ENCODE data around the gene RXRB. TPM values are rescaled to one million over a fixed set of nuclear protein-coding genes. Genes with fewer than 3 reads are reported as not detected.

Gene RXRB
- total and polyA plus RNA-seq, 8 donors: 35.4 to 76.2 (median 61.9) TPM

DNA sequence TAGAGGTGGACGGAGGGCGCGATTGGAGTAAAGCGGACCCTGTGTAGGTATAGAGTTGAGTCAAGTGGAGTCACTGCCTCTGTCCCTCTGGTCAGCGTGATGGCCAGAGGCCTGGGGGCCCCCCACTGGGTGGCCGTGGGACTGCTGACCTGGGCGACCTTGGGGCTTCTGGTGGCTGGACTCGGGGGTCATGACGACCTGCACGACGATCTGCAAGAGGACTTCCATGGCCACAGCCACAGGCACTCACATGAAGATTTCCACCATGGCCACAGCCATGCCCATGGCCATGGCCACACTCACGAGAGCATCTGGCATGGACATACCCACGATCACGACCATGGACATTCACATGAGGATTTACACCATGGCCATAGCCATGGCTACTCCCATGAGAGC lies 681 bp upstream of the RXRB start:
- Histone ChIP-seq H3K36me3 (peaks cover 0 to 41% of the 10 kb centered on the region in 2 donors), H3K4me1 (peaks cover 42 to 72% of the 10 kb centered on the region in 2 donors), H3K9me3 (no peaks in the 10 kb centered on the region), H3K4me3 (peak overlapping the region; percentile 96), H3K27ac (peak overlapping the region; percentile 95), H3K27me3 (no peaks in the 10 kb centered on the region)
- DNase-seq: no peak
- TF ChIP-seq CTCF (IDR thresholded peaks at IDR 0.05): no peak
- intact Hi-C loops (cut with DNase I): no loop called here
- no peak for ATAC-seq

DNA sequence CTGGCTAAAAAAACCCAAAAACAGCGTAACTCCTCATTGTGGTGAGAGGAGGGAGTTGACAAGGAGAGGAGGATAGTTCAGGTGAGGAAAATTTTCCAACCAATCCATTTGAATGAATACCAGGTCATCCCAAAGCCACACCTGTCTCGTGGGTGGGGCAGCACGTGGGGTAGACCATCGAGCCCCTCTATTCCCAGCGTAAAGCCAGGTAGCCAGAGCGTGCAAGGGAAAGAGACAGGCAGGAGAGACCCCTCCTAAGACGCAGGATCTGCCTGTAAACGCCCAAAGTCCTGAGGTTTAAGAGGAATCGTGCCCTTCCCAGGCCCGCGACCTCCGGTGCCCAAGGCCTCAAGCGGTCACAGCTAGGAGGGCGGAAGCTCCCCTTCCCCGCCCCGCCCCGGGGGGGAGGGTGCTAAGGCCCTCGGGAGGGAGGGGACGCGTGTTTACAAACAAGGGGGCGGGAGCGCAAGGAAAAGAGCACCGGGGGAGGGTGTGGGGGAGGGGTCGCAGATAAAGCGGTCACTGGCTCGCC lies 712 bp downstream of the RXRB start:
- intact Hi-C loops (cut with DNase I): no loop called here
- ATAC-seq (peak; percentile 49), DNase-seq (peak in 2 of 4 donors; percentile 68 to 94)
- H3K4me3 ChIP-seq: peak overlapping the region; percentile 96
- TF ChIP-seq CTCF (IDR thresholded peaks at IDR 0.05): no peak
- H3K4me1 ChIP-seq: peaks cover 38 to 62% of the 10 kb centered on the region in 2 donors
- peak overlapping the region; percentile 95 for H3K27ac ChIP-seq
- H3K9me3 ChIP-seq: no peaks in the 10 kb centered on the region
- peaks cover 0 to 55% of the 10 kb centered on the region in 2 donors for H3K36me3 ChIP-seq
- H3K27me3 ChIP-seq: no peaks in the 10 kb centered on the region

- Histone ChIP-seq H3K27me3 (no peaks in the 10 kb centered on the region), H3K4me1 (peaks cover 34 to 54% of the 10 kb centered on the region in 2 donors), H3K27ac (peak overlapping the region in 1 of 2 donors; percentile 95), H3K9me3 (no peaks in the 10 kb centered on the region), H3K36me3 (peaks cover 0 to 63% of the 10 kb centered on the region in 2 donors), H3K4me3 (peak overlapping the region; percentile 96)
- no peak for DNase-seq
- intact Hi-C loops (cut with DNase I): no loop called here
- ATAC-seq: no peak
- no peak for TF ChIP-seq CTCF (IDR thresholded peaks at IDR 0.05)
Measured at GRCh38 chr6:33198853-33199436, 1.5 kb downstream of the RXRB start.

DNA sequence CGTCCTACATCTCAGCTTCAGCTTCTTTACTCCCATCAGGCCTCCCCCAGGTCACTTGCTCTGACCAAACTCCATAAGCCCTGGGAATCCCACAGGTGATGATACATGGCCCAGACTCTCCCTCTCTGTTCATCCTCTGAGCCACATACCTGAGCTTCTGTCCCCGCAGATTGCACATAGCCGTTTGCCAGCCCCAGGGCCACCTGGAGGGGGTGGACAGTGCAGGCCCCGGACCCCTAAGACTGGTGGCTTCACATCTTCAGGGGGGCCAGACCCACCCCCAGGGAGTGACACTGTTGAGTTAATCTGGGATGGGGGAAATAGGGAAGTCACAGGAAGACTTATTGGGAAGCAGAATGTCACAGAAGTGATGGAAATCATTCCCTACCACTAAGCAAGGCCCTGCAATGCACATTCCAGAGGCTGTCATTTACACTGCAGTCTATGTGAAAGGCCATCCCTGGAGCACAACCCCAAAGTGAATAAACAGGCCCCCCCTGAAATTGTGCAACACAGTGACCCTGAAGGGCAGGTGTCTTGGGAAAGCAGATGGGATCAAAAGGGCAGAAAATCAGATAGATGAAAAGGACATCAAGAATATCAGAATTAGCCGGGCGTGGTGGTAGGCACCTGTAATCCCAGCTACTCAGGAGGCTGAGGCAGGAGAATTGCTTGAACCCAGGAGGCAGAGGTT lies 2.2 kb downstream of the RXRB start:
- DNase-seq: no peak
- Histone ChIP-seq H3K4me1 (peaks cover 32 to 52% of the 10 kb centered on the region in 2 donors), H3K27ac (no peak overlapping the region), H3K27me3 (peaks cover 0 to 5% of the 10 kb centered on the region in 2 donors), H3K36me3 (peaks cover 0 to 58% of the 10 kb centered on the region in 2 donors), H3K9me3 (no peaks in the 10 kb centered on the region), H3K4me3 (no peak overlapping the region)
- TF ChIP-seq CTCF (IDR thresholded peaks at IDR 0.05): no peak
- no peak for ATAC-seq
- intact Hi-C loops (cut with DNase I): no loop called here

DNA sequence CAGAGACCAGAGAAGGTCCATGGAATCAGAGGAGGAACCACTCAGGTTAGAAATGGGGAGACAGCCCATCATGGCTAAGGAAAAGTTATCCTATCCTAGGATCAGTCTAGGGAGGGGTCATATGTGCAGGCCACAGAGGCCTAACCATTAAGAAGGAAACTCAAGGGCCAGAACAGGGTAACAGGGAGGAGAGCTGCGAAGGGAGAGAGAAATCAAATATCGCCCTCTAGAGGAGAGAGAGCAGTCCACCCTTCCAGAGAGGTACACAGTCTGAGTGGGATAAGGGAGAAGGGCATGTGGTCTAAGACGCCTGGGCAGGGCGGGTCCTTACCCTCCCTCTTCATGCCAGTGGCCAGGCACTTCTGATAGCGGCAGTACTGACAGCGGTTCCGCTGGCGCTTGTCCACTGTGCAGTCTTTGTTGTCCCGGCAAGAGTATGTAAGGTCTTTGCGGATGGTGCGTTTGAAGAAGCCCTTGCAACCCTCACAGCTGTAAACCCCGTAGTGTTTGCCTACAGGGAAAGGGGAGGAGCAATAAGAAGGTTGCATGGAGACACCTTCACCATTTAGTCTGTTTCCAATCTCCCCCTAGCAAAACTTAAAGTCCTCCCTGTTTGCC lies 2.9 kb downstream of the RXRB start:
- H3K4me3 ChIP-seq: no peak overlapping the region
- peak in 3 of 4 donors; percentile 41 to 69 (median 57) for DNase-seq
- peaks cover 0 to 51% of the 10 kb centered on the region in 2 donors for H3K36me3 ChIP-seq
- H3K9me3 ChIP-seq: no peaks in the 10 kb centered on the region
- peaks cover 5 to 12% of the 10 kb centered on the region in 2 donors for H3K27me3 ChIP-seq
- intact Hi-C loops (cut with DNase I): no loop called here
- peak; percentile 46 to 71 for TF ChIP-seq CTCF (IDR thresholded peaks at IDR 0.05)
- no peak overlapping the region for H3K27ac ChIP-seq
- peak; percentile 58 for ATAC-seq
- peaks cover 36 to 52% of the 10 kb centered on the region in 2 donors for H3K4me1 ChIP-seq

Measured in left lung (tissue), 10 donors.